GM18519 (cell line): ENCODE data around the gene CLEC18A.

ENCODE experiments used
- ATAC-seq: cut with Tn5 transposase; IDR thresholded peaks from one replicate; pipeline ENCODE4 v1.9.1; 2021; ENCODE audit warnings: mild to moderate bottlenecking, moderate library complexity; ENCODE audit not compliant: unreplicated experiment, low FRiP score

Gene CLEC18A

GRCh38 chr16:69929480-69929879 is 21.7 kb upstream of the CLEC18A start:
- no peak for ATAC-seq

DNA sequence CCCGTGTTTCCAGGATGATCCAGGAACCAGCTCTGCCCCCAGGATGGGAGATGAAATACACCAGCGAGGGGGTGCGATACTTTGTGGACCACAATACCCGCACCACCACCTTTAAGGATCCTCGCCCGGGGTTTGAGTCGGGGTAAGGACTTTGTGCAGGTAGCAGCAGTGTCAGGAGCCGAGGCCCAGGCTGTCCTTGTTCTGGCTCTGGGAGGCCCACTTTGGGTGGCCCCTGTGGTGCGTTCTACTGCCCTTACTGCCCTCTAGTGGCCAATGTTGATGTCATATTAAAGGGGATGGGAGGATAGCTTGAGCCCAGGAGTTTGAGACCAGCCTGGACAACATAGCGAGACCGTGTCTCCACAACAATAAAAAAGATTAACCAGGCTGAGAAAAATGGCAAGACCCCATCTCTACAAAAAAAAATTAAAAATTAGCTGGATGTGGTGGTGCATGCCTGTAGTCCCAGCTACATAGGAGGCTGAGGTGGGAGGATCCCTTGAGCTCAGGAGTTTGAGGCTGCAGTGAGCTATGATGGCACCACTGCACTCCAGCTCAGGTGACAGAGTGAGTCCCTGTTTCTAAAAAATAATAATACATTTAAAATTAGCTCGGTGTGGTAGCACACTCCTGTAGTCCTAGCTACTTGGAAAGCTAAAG is 20.9 kb upstream of the CLEC18A start:
- ATAC-seq: no peak

DNA sequence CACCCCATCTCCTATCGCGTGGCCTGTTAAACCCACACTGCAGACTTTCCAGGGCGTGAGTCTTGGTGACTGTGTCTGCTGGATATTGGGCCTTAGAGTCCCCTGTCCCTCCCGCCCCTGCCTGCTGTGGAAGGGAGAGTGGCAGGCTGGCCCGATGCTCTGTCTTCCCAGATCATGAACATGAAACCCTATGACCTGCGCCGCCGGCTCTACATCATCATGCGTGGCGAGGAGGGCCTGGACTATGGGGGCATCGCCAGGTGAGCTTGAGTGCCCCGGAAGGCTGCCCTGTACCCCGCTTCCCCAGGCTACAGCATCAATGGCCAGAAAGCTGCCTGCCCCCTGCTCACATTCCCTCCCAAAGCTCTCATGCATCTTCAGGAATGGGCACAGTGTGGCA is 19.5 kb upstream of the CLEC18A start:
- no peak for ATAC-seq

DNA sequence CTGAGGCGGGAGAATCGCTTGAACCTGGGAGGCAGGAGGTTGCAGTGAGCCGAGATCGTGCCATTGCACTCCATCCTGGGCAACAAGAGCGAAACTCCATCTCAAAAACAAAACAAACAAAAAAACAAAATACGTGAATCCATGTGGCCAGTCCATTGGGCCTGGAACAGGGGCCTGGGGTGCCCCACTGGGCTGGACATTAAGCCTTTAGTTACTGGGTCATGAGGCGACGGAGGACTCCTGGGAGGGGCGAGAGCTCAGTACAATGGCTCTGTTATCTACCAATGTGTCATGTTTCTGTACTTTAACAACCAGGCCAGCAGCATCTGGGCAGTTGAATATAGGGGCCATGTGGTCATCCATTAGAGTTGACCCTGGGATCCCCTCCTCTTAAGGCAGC is 18.9 kb upstream of the CLEC18A start:
- no peak for ATAC-seq

DNA sequence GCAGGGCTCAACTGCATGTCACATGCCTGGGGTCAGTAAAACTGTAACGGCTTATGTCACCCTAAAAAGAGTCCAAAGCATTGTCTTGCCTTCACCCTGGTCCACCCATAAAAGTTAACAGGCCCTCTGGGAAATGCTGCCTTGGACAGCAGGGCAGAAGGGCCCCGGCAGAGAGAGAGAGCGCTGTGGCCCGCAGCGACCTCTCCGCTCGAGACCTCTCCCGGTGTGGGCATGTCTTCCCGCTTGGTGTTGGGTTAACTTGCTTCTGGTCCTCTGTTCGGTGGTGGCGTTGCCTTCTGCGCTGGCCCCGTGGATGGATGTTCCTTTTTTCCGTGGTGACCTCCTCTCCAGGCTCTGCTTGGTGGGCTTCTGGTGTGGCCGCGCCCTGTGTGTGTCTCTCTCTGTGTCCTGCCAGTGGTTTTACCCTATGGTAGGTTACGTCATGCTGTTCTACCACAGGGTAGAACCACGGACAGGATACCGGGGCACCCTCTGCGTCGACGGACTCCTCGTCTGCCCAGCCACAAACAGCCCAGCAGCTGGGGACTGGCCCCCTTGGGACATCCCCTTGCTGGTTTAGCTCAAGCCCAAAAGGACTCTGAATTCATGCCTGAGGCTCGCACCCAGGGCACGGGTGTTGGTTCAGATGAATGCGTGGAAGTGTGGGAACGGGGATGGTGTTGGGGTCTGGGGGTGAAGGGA is 18.3 kb upstream of the CLEC18A start:
- ATAC-seq: no peak

GRCh38 chr16:69934044-69934443 is 17.1 kb upstream of the CLEC18A start:
- ATAC-seq: no peak

DNA sequence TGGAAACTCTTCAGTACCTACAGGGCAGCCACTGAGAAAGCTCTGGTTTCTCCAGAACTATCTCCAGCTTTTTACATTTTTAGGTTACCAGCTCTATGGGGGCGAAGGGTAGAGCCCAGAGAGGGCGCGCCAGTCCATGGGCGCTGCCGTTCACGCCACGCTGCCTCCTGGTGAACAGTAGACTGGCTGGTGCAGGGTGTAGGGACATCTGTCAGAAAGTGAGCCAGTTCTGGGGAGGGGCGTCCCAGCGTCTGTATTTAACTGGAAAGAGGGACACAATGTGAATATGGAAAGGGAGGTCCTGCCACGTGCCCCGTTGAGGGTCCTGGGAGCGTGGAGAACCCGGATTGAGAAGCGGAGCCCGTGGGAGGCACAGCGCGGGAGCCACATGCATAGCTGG is 16.4 kb upstream of the CLEC18A start:
- ATAC-seq: no peak

DNA sequence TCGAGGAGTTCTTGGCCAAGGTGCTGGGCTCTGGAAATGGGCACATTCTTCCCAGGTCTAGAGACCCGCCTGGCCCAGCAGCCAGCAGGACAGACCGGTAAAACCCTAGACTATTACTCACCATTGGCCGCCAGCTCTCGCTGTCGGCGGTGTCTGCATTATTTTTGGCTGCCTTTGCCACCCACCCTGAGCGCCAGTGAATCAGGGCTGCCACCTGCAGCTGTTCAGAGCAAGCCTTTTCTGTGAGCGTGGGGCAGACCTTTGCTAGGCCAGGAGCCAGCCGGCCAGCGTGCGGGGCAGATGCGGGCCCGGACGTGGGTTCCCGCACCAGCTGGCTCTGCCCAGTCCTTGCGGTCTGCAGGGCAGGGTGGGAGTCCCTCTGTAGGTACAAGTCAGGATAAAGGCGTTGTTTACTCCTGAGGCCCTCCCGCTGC is 15.8 kb upstream of the CLEC18A start:
- no peak for ATAC-seq

GRCh38 chr16:69935740-69936139 is 15.4 kb upstream of the CLEC18A start:
- ATAC-seq: no peak

GRCh38 chr16:69936252-69936651 is 14.9 kb upstream of the CLEC18A start:
- ATAC-seq: no peak

GRCh38 chr16:69936751-69937211 is 14.4 kb upstream of the CLEC18A start:
- ATAC-seq: no peak

DNA sequence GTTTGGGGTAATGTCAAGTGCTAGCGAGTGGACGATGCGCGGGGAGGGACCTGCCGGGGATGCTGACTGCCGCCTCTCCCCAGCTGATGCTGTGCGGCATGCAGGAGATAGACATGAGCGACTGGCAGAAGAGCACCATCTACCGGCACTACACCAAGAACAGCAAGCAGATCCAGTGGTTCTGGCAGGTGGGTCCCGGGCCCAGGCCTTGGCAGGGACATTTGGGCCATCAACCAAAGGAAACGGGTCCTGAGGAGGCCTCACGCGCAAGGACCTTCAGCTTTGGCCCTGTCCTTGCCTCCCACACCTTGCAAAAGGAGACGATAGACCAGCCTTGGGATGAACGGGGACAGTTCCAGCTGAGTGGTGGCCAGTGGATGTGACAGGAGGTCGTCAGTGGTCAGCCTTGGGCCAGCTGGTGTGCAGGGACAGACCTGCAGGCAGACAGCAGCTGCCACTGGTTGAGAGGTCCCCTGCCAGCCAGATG is 13.6 kb upstream of the CLEC18A start:
- ATAC-seq: no peak

GRCh38 chr16:69938981-69939820 is 11.9 kb upstream of the CLEC18A start:
- no peak for ATAC-seq

DNA sequence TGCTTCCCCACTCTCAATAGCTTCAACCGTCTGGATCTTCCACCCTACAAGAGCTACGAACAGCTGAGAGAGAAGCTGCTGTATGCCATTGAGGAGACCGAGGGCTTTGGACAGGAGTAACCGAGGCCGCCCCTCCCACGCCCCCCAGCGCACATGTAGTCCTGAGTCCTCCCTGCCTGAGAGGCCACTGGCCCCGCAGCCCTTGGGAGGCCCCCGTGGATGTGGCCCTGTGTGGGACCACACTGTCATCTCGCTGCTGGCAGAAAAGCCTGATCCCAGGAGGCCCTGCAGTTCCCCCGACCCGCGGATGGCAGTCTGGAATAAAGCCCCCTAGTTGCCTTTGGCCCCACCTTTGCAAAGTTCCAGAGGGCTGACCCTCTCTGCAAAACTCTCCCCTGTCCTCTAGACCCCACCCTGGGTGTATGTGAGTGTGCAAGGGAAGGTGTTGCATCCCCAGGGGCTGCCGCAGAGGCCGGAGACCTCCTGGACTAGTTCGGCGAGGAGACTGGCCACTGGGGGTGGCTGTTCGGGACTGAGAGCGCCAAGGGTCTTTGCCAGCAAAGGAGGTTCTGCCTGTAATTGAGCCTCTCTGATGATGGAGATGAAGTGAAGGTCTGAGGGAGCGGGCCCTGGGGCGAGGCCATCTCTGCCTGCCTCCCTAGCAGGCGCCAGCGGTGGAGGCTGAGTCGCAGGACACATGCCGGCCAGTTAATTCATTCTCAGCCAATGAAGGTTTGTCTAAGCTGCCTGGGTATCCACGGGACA is 11.1 kb upstream of the CLEC18A start:
- no peak for ATAC-seq

GRCh38 chr16:69940676-69941075 is 10.5 kb upstream of the CLEC18A start:
- ATAC-seq: no peak

DNA sequence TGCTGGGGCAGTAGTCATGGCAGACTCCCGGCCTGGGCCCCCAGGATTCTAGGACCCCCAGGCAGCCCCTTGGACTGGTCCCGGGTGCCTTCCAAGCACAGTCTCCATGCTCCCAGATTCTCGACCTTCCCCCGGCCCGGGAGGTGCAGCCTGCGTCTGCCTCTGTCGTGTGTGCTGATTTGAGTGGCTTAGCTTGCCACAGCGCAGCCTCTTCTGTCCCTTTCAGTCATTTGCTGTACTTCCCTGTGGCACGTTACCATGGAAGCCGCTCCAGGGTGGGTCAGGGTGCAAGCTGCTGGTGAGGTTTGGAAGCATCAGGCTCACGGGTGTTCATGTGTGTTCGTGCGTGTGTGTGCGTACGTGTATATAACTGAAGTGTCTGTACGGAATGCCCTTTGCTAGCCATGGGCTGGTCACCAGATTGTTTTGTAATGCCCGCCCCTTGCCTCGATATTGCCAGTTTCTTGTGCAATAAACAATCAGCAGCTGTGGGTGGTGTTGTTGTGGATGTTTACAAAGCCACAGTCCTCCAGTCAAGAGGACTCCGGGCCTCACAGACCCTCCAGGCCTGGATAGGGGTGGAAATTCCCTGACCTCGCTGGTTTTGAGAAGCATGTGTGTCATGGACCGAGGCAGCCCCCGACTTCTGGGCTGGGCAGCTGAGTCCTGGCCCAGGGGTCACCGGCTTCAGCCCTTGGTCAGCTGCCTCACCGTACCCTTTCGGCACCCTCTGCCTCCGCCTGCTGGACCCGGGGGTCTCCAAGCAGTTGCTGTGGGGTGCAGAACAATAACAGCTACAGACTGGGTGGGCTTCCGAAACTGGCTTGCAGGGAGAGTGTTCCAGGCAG is 9.7 kb upstream of the CLEC18A start:
- no peak for ATAC-seq

DNA sequence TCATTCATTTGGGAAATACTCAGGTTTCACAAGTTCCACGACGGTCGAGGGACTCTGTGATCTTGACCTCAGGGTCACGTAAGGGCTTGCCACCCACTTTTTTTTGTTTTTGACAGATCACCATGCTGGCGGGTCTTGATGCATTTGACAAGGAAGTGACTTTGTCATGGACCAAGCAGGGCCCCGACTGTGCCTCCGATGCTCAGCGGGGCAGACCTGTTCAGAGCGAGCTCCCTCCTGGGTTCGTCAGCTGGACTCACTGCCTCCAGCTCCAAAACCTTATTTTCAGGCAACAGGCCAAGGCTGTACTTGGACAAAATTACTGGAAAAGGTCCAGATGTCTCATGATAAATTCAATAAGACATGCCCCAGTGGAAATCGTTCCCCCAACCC is 9.0 kb upstream of the CLEC18A start:
- no peak for ATAC-seq

- ATAC-seq: no peak
Observed at GRCh38 chr16:69942627-69943170, 8.4 kb upstream of the CLEC18A start.
